GM23338 (cell line): ENCODE results near the gene KRTAP4-3. TPM values are rescaled to one million over a fixed set of nuclear protein-coding genes. Genes with fewer than 3 reads are reported as not detected.
"Not testable (repeated sequence)": the region's sequence is repeated elsewhere in the genome, so short reads cannot be mapped to it uniquely, and the experiment has no call there.

Experiments used
- ATAC-seq: fragments of 200-7000 bp; cut with Tn5 transposase; 3 replicates; pipeline ENCODE4 v1.9.1; 2020
- DNase-seq: peaks from one replicate; pipeline ENCODE4 v3.0.0-alpha.2; 2015; ENCODE audit warnings: low spot score
- H2AFZ ChIP-seq: fragments of 200-600 bp; sonication (generic); 2 replicates; pipeline ENCODE4 v1.8.0; 2016; ENCODE audit warnings: antibody characterized with exemption, mild to moderate bottlenecking, moderate library complexity
- H3F3A ChIP-seq: fragments of 200-600 bp; sonication (generic); replicated peaks from 2 replicates; pipeline ENCODE4 v1.8.0; 2017; ENCODE audit warnings: antibody characterized with exemption, mixed run types, low read depth
- H3K27ac ChIP-seq: fragments of 200-600 bp; sonication (generic); 2 replicates; pipeline ENCODE4 v1.6.1; 2016; ENCODE audit warnings: low read depth
- H3K27me3 ChIP-seq: fragments of 200-600 bp; sonication (generic); 2 replicates; pipeline ENCODE4 v1.8.0; 2016; ENCODE audit warnings: mild to moderate bottlenecking, mixed run types, moderate library complexity; ENCODE audit not compliant: insufficient read depth
- H3K36me3 ChIP-seq: fragments of 200-600 bp; sonication (generic); 2 replicates; pipeline ENCODE4 v1.8.0; 2016; ENCODE audit warnings: mild to moderate bottlenecking; ENCODE audit not compliant: insufficient read depth
- H3K4me1 ChIP-seq: fragments of 200-600 bp; sonication (generic); 2 replicates; pipeline ENCODE4 v1.8.0; 2016; ENCODE audit warnings: mild to moderate bottlenecking, moderate library complexity; ENCODE audit not compliant: insufficient read depth
- H3K4me2 ChIP-seq: fragments of 200-600 bp; sonication (generic); 2 replicates; pipeline ENCODE4 v1.7.1; 2017; ENCODE audit warnings: mixed run types
- H3K4me3 ChIP-seq: fragments of 200-600 bp; sonication (generic); 2 replicates; pipeline ENCODE4 v1.6.1; 2016; ENCODE audit warnings: mixed run types
- H3K79me2 ChIP-seq: fragments of 200-600 bp; sonication (generic); replicated peaks from 2 replicates; pipeline ENCODE4 v1.8.0; 2017; ENCODE audit warnings: mild to moderate bottlenecking; ENCODE audit not compliant: insufficient read depth
- H3K9me2 ChIP-seq: fragments of 200-600 bp; sonication (generic); 2 replicates; pipeline ENCODE4 v1.8.0; 2017; ENCODE audit not compliant: insufficient read depth
- H4K20me1 ChIP-seq: fragments of 200-600 bp; sonication (generic); replicated peaks from 2 replicates; pipeline ENCODE4 v1.8.0; 2017; ENCODE audit warnings: mild to moderate bottlenecking; ENCODE audit not compliant: insufficient read depth
- H3K27ac Mint-ChIP-seq: 2 replicates; pipeline ENCODE4 v1.8.0; 2020; ENCODE audit warnings: inconsistent platforms, mild to moderate bottlenecking, moderate library complexity, mixed read lengths
- H3K27me3 Mint-ChIP-seq: 3 replicates; pipeline ENCODE4 v1.8.0; 2022; ENCODE audit warnings: low read depth, mild to moderate bottlenecking, moderate library complexity, mixed read lengths, inconsistent platforms; ENCODE audit not compliant: insufficient read depth, poor library complexity
- H3K36me3 Mint-ChIP-seq: 3 replicates; pipeline ENCODE4 v1.8.0; 2021; ENCODE audit warnings: low read depth, mild to moderate bottlenecking, inconsistent platforms, moderate library complexity, mixed read lengths
- H3K4me1 Mint-ChIP-seq: 3 replicates; pipeline ENCODE4 v1.8.0; 2020; ENCODE audit warnings: mild to moderate bottlenecking, inconsistent platforms, mixed read lengths
- H3K4me3 Mint-ChIP-seq: 3 replicates; pipeline ENCODE4 v1.8.0; 2021; ENCODE audit warnings: moderate library complexity, mild to moderate bottlenecking, inconsistent platforms, mixed read lengths
- H3K9me3 Mint-ChIP-seq: 3 replicates; pipeline ENCODE4 v1.8.0; 2020; ENCODE audit warnings: moderate library complexity, mild to moderate bottlenecking, inconsistent platforms, mixed read lengths
- CREB1 ChIP-seq: fragments of 250-450 bp; sonication (Bioruptor Pico); IDR thresholded peaks from 2 replicates; pipeline ENCODE4 v1.5.0; 2020; ENCODE audit warnings: low read depth, mild to moderate bottlenecking, moderate library complexity
- ETS1 ChIP-seq: IDR thresholded peaks from 2 replicates; pipeline ENCODE4 v1.6.1; 2016; ENCODE audit warnings: antibody characterized with exemption
- EZH2 ChIP-seq: fragments of 200-600 bp; sonication (generic); IDR thresholded peaks from one replicate; pipeline ENCODE4 v1.8.0; 2017; ENCODE audit warnings: antibody characterized with exemption, mild to moderate bottlenecking, low read depth; ENCODE audit not compliant: unreplicated experiment
- EZH2phosphoT487 ChIP-seq: fragments of 200-600 bp; sonication (generic); IDR thresholded peaks from one replicate; pipeline ENCODE4 v1.8.1; 2018; ENCODE audit warnings: antibody characterized with exemption; ENCODE audit not compliant: unreplicated experiment
- NANOG ChIP-seq: IDR thresholded peaks from 2 replicates; pipeline ENCODE4 v1.6.1; 2016; ENCODE audit warnings: antibody characterized with exemption, borderline replicate concordance
- POLR2AphosphoS5 ChIP-seq: IDR thresholded peaks from 2 replicates; pipeline ENCODE4 v1.6.1; 2016; ENCODE audit warnings: antibody characterized with exemption, low read depth
- REST ChIP-seq: IDR thresholded peaks from one replicate; pipeline ENCODE4 v1.6.1; 2018; ENCODE audit warnings: antibody characterized with exemption; ENCODE audit not compliant: unreplicated experiment
- STAT1 ChIP-seq: IDR thresholded peaks from one replicate; pipeline ENCODE4 v1.6.1; 2016; ENCODE audit warnings: antibody characterized with exemption; ENCODE audit not compliant: unreplicated experiment
- ZNF114 ChIP-seq: fragments of 250-450 bp; sonication (Bioruptor Pico); IDR thresholded peaks from 2 replicates; pipeline ENCODE4 v1.5.0; 2020; ENCODE audit warnings: mild to moderate bottlenecking, moderate library complexity
- ZNF331 ChIP-seq: fragments of 250-450 bp; sonication (Bioruptor Pico); IDR thresholded peaks from 2 replicates; pipeline ENCODE4 v1.5.0; 2020; ENCODE audit warnings: low read depth, mild to moderate bottlenecking, moderate library complexity
- ZNF462 ChIP-seq: fragments of 250-450 bp; sonication (Bioruptor Pico); IDR thresholded peaks from 2 replicates; pipeline ENCODE4 v1.5.0; 2020; ENCODE audit warnings: mild to moderate bottlenecking, moderate library complexity
- polyA plus RNA-seq: library from polyadenylated mRNA; unstranded; fragments of >200 nt; fragmentation: Nextera tagmentation; extraction: Ambion mirVana; gene quantifications from 2 replicates; pipeline ENCODE4 v1.2.1, GENCODE V29; 2016
- total RNA-seq: library from RNA; depleted of rRNA; stranded (reverse); fragments of >200 nt; shearing (Covaris generic); gene quantifications from 2 replicates; pipeline ENCODE4 v1.2.3, GENCODE V29; 2014

KRTAP4-3 gene
- total and polyA plus RNA-seq, 2 experiments from 2014 or later = not detected

- ATAC-seq, H3K4me1 Mint-ChIP-seq, H2AFZ ChIP-seq, H3K79me2 ChIP-seq, H3F3A ChIP-seq, H4K20me1 ChIP-seq, DNase-seq, H3K36me3 ChIP-seq, H3K4me2 ChIP-seq, H3K4me3 ChIP-seq, H3K27ac Mint-ChIP-seq, H3K9me2 ChIP-seq, H3K27me3 ChIP-seq, H3K27ac ChIP-seq, H3K4me3 Mint-ChIP-seq, H3K4me1 ChIP-seq, H3K27me3 Mint-ChIP-seq: not testable (repeated sequence)
- peaks cover 28% of the 10 kb centered on the region for H3K36me3 Mint-ChIP-seq
- H3K9me3 Mint-ChIP-seq = peaks cover 42% of the 10 kb centered on the region
Observed at GRCh38 chr17:41139865-41140264, 28.2 kb downstream of the KRTAP4-3 start.

- DNase-seq (no peak), ATAC-seq (no peak)
- no peak overlapping the region for H3K4me3 ChIP-seq
- Mint-ChIP-seq H3K9me3 (peaks cover 4% of the 10 kb centered on the region; the same call in 2 of the 3 replicates), H3K27me3 (peaks cover 2% of the 10 kb centered on the region), H3K36me3 (0 out of 3 replicates have a peak, but pooled peaks cover 2% of the 10 kb centered on the region), H3K4me3 (no peak overlapping the region), H3K27ac (no peak overlapping the region), H3K4me1 (no peaks in the 10 kb centered on the region)
- no peaks in the 10 kb centered on the region for H3K4me1 ChIP-seq
- no peaks in the 10 kb centered on the region for H3K79me2 ChIP-seq
- no peaks in the 10 kb centered on the region for H3K36me3 ChIP-seq
- H3F3A ChIP-seq = no peaks in the 10 kb centered on the region
- no peaks in the 10 kb centered on the region for H3K27me3 ChIP-seq
- H2AFZ ChIP-seq = no peak overlapping the region
- H3K27ac ChIP-seq = no peak overlapping the region
- H3K4me2 ChIP-seq = no peak overlapping the region
- H4K20me1 ChIP-seq = no peaks in the 10 kb centered on the region
- no peaks in the 10 kb centered on the region for H3K9me2 ChIP-seq
- TF ChIP-seq ZNF331 (CRISPR knock-in tag) (no peak), POLR2AphosphoS5 (no peak), EZH2phosphoT487 (no peak), ZNF114 (CRISPR knock-in tag) (no peak), EZH2 (no peak), STAT1 (no peak), NANOG (no peak), ZNF462 (CRISPR knock-in tag) (no peak), REST (no peak), ETS1 (no peak), CREB1 (CRISPR knock-in tag) (no peak)
Observed at GRCh38 chr17:41133880-41134735, 33.9 kb downstream of the KRTAP4-3 start.
